GM19395 (cell line): ENCODE measurements around the gene CYS1.

Source experiments
- ATAC-seq: cut with Tn5 transposase; IDR thresholded peaks from one replicate; pipeline ENCODE4 v1.9.1; 2021; ENCODE audit warnings: mild to moderate bottlenecking, moderate library complexity; ENCODE audit not compliant: unreplicated experiment

Gene CYS1

DNA sequence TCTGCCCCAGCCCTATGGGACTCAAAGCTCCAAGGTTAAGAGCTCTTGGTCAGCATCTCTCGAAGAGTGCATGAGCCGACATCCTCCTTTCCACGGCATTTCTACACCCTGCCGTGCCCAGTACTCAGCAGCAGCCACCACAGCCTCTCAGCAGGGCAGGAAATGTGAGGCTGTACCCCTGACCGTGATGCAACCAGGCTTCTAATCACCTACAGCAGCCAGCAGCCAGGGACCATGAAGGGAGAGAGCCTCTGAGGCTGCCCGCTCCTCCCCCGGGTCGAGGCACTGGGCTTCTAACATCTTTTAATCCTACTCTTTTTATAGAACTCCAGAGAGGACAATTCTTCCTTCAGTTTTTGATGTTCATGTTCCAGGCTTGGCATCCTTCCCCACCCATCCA, 6.5 kb downstream of the CYS1 start:
- no peak for ATAC-seq

DNA sequence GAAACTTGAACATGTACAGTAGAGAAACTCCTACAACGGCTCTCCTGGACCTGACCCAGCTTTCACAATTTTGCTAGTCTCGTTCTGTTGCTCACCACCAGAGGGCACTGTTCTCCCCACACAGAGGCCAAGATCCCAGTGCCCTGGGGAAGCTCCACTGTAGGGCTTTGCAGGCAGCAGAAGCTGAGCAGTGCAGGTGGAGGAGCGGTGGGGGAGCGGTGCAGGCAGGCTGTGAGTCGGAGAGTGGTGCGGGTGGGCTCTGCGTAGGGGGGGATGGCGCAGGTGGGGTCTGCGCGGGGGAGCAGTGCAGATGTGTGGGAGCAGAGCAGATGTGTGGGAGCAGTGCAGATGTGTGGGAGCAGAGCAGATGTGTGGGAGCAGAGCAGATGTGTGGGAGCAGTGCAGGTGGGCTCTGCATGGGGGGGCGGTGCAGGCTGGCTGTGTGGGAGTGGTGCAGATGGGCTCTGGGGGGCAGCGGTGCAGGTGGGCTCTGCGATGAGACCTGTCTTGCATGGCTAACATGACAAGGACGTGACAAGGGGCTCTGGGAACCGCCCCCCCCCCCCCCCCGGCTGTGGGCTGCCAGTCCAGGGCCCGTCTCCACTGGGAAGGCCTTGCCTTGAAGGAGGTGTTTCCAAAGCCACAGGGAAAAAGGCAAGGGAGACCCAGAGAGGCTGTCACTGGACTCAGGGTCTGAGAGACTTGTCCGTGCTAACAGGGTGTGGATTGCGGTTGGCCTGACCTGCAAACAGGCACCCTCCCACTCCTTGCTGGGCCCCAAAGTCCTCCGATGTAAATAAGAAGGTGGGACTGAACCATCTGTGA, 7.3 kb downstream of the CYS1 start:
- peak; percentile 86 for ATAC-seq

DNA sequence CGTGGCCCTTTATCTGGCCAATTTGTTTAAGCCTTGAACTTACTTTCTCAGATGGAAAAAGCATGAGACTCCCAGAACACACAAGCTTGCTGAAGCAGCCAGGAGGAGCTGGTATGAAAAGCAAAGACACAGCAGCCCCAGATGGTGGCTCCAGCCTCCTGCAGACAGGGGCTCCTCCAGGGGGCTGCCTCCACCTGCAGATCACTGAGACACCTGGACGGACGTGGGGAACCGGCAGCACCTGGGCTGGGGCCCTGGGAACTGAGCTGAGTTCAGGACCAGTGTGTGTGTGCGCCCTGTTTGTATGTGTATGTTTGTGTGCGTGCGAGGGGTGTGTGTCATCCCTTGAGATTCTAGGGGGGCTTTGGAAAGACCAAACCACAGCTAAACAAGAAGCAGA, 8.6 kb downstream of the CYS1 start:
- no peak for ATAC-seq

- no peak for ATAC-seq
These were observed 9.0 kb downstream of the CYS1 start for GRCh38 chr2:10071176-10071575.

- no peak for ATAC-seq
These were observed 12.3 kb downstream of the CYS1 start for GRCh38 chr2:10067881-10068280.

DNA sequence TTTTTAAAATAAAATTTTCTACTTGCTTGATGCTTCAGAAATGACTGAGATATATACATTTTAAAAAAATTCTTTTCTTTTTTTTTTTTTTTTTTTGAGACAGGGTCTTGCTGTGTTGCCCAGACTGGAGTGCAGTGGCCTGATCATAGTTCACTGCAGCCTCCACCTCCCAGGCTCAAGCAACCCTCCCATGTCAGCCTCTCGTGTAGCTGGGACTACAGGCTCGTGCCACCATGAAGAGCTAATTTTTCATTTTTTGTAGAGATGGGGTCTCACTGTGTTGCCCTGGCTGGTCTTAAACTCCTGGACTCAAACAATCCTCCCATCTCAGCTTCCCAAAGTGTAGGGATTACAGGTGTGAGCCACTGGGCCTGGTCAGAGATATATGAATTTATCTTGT, 12.9 kb downstream of the CYS1 start:
- ATAC-seq, result no peak

GRCh38 chr2:10065773-10066055, 14.5 kb downstream of the CYS1 start:
- no peak for ATAC-seq

GRCh38 chr2:10064932-10065772, 15.1 kb downstream of the CYS1 start:
- no peak for ATAC-seq

DNA sequence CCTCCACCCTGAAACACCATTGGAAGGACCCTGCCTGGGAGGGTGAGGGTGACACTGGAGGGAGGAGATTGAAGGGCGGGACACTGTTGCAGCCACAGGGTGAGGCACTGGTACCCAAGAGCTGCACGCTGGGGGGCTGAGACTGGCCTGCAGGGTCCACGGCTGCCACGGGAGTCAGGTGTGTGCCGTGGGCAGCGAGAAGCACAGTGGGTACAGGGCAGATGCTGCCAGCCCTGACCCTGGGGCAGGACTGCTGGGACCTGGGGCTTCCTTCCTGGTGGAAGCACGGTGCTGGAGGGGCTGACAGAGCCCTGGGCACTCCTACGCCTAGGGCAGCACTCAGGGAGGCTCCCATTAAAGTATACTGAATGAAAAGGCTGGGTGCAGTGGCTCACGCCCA, 16.6 kb downstream of the CYS1 start:
- no peak for ATAC-seq

GRCh38 chr2:10062931-10063365, 17.3 kb downstream of the CYS1 start:
- ATAC-seq, result no peak

GRCh38 chr2:10061221-10061925, 18.8 kb downstream of the CYS1 start:
- no peak for ATAC-seq

DNA sequence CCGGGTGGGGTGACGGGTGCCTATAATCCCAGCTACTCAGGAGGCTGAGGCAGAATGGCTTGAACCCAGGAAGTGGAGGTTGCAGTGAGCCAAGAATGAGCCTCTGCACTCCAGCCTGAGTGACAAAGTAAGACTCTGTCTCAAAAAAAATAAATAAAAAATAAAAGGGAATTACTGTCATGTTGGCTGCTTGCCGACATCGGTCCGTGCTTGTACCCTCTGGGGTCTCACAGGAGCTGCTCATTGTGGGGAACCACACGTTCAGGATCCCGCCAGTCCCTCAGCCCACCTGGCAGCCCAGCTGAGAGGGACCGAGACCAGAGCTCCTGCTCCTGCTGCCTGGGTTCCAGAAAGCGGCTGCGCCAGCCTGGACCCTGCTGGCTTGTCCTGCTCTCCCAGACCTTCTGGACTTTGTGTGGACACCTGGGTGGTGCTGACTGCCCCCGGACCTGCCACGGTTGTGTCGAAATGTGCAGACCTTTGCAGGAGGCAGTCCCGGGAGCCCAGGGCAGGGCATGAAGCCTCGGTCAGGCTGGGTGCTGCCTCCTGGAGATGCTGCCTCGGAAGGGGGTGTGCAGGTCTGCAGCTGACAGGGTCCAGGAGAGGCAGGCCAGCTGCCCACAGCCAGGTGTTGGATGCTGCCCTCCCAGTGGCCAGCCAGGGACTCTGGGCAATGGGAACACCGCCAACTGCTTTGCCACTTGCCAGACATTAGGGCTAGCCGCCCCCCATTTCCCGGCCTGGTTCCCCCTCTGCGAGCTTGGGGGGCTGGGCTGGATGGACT, 20.5 kb downstream of the CYS1 start:
- ATAC-seq, result no peak

DNA sequence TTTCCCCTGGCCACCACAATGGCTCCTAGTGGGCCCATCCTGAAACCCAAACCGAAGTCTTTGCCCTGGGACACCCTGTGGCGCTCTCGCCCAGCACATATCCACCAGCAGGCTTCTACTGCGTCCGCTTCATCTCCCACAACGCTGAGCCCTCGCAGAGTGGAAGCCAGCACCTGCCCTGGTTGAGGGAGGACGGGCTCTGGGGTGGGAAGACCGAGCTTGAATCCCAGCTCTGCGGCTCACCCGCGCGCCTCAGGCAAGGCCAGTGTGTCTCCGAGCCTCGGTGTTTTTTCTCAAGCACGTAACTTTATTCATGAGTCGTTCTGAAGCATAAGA, 21.2 kb downstream of the CYS1 start:
- ATAC-seq, result no peak

GRCh38 chr2:10058251-10059015, 21.8 kb downstream of the CYS1 start:
- no peak for ATAC-seq

DNA sequence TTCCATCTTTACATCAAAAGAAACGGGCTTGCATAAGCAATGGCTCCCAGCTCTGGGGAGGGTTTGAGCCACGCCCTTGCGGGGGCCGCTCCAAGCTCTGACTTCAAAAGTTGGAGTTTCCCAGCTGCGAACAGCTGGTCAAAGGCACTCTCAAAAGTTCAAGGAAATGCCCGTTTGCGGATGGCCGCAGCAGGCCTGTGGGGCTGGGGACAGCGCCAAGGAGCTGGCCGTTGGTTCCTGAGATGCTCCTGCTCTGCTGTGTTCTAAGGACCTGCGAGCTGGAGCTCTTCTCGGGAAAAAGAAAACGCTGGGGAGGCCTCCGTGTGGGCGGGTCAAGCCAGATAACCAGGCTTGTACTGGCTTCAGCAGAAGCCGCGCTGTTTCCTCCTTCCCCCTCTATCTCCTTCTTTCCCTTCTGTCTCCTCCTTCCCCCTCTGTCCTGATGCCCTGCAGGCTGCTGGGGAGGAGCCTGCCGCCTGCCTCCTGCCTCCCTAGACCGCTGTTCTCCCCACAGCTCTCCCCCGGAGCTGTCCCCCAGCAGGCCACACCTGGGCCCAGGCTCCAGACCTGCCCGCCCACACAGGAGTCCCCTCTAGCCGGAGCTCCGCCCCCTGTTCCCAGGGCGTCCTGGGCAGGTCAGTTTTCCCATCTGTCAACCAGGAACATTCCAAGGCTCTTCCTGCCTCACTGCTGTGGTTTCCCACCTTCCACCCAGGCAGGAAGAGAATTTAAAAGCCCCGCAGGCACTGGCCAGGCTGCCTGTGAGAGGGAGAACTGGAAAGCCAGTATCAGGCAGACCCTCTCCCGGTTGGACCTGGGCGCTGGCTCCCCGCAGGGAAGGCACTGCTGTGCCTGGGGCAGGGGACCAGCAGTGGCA, 22.7 kb downstream of the CYS1 start:
- ATAC-seq, result no peak

- ATAC-seq, result no peak
These were observed 23.8 kb downstream of the CYS1 start for GRCh38 chr2:10056439-10056838.

DNA sequence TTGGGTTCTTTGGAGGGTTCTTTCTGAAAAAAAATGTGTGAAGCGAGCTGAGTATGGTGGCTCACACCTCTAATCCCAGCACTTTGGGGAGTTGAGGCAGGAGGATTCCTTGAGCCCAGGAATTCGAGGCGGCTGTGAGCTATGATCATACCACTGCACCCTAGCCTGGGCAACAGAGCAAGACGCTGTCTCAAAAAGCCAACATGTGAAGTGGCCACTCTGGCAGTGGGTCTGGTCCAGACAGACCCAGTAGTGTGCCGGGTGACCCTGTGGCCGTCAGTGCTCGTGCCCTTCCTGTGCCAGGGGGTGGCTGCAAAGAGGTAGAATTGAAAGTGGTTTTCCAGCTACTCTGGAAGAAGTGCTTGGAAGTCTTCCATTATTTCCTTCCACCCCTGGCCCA, 25.2 kb downstream of the CYS1 start:
- no peak for ATAC-seq

GRCh38 chr2:10054424-10054823, 25.8 kb downstream of the CYS1 start:
- ATAC-seq, result no peak

DNA sequence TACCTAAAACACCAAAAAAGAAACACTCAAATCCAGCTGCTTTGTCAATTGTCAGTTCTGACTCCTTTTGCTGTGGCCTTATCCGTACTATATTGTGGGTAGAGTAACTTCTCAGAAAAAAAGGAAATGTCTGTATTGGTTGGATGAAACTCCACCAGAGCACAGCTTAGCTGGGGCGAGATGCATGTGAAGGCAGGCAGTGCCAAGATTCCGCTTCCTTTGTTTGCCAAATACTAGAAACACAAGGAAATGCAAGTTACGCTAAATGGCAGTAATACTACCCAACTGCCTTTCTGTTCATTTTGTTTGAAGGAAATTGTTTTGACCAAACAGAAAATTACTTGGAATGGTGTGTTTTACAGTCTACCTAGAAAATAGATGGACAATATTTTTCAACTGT, 26.9 kb downstream of the CYS1 start:
- no peak for ATAC-seq
